ENCODE results near the gene CDT1. TPM values are rescaled to one million over a fixed set of nuclear protein-coding genes. Genes with fewer than 3 reads are reported as not detected.

Gene CDT1
- total RNA-seq, 1 donor from 2014 or later = 10.8 TPM

GRCh38 chr16:88814144-88814502, 10.5 kb downstream of the CDT1 start:
- intact Hi-C loops (cut with DNase I) = no loop called here
- Histone ChIP-seq H3K4me1 (peaks cover 37% of the 10 kb centered on the region), H3K27me3 (no peaks in the 10 kb centered on the region), H3K36me3 (peaks cover 0 to 7% of the 10 kb centered on the region in 2 donors), H3K27ac (no peak overlapping the region), H3K4me3 (no peak overlapping the region), H3K9me3 (no peaks in the 10 kb centered on the region)
- no peak for DNase-seq (ENCODE audit: extremely low spot score in 2 of 2)
- no peak for TF ChIP-seq POLR2AphosphoS5 (IDR thresholded peaks at IDR 0.05; ENCODE audit: insufficient read depth in 1 of 2, low read depth in 1 of 2)
- TF ChIP-seq, protein P1, sequence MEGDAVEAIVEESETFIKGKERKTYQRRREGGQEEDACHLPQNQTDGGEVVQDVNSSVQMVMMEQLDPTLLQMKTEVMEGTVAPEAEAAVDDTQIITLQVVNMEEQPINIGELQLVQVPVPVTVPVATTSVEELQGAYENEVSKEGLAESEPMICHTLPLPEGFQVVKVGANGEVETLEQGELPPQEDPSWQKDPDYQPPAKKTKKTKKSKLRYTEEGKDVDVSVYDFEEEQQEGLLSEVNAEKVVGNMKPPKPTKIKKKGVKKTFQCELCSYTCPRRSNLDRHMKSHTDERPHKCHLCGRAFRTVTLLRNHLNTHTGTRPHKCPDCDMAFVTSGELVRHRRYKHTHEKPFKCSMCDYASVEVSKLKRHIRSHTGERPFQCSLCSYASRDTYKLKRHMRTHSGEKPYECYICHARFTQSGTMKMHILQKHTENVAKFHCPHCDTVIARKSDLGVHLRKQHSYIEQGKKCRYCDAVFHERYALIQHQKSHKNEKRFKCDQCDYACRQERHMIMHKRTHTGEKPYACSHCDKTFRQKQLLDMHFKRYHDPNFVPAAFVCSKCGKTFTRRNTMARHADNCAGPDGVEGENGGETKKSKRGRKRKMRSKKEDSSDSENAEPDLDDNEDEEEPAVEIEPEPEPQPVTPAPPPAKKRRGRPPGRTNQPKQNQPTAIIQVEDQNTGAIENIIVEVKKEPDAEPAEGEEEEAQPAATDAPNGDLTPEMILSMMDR (IDR thresholded peaks at IDR 0.05) = no peak
- no peak for TF ChIP-seq POLR2A (IDR thresholded peaks at IDR 0.05)

GRCh38 chr16:88815227-88815626, 11.6 kb downstream of the CDT1 start:
- intact Hi-C loops (cut with DNase I) = loop anchor here (5.0 kb wide), 1 partner anchor 37 kb away; no protein-coding TSS in a partner anchor
- no peaks in the 10 kb centered on the region for H3K27me3 ChIP-seq
- H3K36me3 ChIP-seq = no peaks in the 10 kb centered on the region
- H3K9me3 ChIP-seq = no peaks in the 10 kb centered on the region
- no peak overlapping the region for H3K27ac ChIP-seq
- H3K4me1 ChIP-seq = peaks cover 26% of the 10 kb centered on the region
- TF ChIP-seq POLR2AphosphoS5 (IDR thresholded peaks at IDR 0.05; ENCODE audit: insufficient read depth in 1 of 2, low read depth in 1 of 2) (no peak), POLR2A (IDR thresholded peaks at IDR 0.05) (no peak)
- TF ChIP-seq, protein P1 (IDR thresholded peaks at IDR 0.05) = no peak
- H3K4me3 ChIP-seq = no peak overlapping the region
- no peak for DNase-seq (ENCODE audit: extremely low spot score in 2 of 2)

GRCh38 chr16:88815901-88816589, 12.5 kb downstream of the CDT1 start:
- intact Hi-C loops (cut with DNase I) = loop anchor here (5.0 kb wide), 1 partner anchor 36 kb away; no protein-coding TSS in a partner anchor
- TF ChIP-seq POLR2AphosphoS5 (IDR thresholded peaks at IDR 0.05; ENCODE audit: insufficient read depth in 1 of 2, low read depth in 1 of 2) = no peak
- TF ChIP-seq, protein P1 (IDR thresholded peaks at IDR 0.05) = peak; percentile 40 to 59 (median 44)
- no peak for TF ChIP-seq POLR2A (IDR thresholded peaks at IDR 0.05)
- no peak for DNase-seq (ENCODE audit: extremely low spot score in 2 of 2)
- Histone ChIP-seq H3K4me3 (no peak overlapping the region), H3K36me3 (no peaks in the 10 kb centered on the region), H3K4me1 (peaks cover 18% of the 10 kb centered on the region), H3K27ac (no peak overlapping the region), H3K9me3 (no peaks in the 10 kb centered on the region), H3K27me3 (no peaks in the 10 kb centered on the region)

DNA sequence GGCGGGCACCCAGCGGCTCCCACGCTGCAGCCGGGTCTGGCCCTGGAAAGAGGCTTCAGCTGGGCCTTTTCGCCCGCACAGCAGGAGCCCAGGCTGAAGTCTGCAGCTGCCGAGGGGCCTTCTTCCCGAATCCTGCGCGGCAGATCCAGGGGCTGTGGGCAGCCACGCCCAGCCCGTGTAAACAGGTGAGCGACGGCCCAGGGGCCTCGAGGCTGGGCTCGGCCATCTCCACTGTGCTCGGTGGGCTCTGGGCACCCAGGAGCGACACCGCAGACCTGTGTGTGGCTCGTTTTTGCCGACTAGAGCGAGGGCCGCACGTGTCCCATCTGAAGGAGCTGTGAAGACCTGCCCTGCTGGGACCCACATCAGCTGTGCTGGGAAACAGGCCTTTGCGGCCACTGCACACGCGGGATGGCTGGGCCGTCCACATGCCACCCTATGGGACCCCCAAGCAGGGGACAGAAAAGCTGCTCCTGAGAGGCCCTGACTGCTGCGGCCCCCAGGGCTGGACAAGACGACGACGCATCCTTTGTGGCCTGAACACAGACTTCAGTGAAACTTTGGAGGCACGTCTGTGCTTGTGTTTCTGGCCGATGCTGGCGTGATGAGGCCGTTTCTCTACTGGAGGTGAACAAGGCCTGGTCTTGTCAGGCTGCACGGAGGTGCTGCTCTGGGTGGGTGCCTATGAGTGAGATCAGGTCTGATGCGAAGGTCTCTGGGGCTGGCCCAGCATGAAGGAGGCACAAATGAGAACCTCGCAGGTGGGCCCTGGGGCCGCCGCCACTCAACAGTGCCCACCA, 13.3 kb downstream of the CDT1 start:
- no peak overlapping the region for H3K27ac ChIP-seq
- intact Hi-C loops (cut with DNase I) = loop anchor here (5.0 kb wide), 1 partner anchor 35 kb away; no protein-coding TSS in a partner anchor
- H3K4me1 ChIP-seq = peaks cover 15% of the 10 kb centered on the region
- no peak for DNase-seq (ENCODE audit: extremely low spot score in 2 of 2)
- H3K4me3 ChIP-seq = no peak overlapping the region
- H3K36me3 ChIP-seq = peaks cover 0 to 3% of the 10 kb centered on the region in 2 donors
- no peaks in the 10 kb centered on the region for H3K27me3 ChIP-seq
- no peaks in the 10 kb centered on the region for H3K9me3 ChIP-seq
- TF ChIP-seq, protein P1 (IDR thresholded peaks at IDR 0.05) = no peak
- TF ChIP-seq POLR2AphosphoS5 (IDR thresholded peaks at IDR 0.05; ENCODE audit: insufficient read depth in 1 of 2, low read depth in 1 of 2) = peak in 1 of 2 donors; percentile 26

Data from vagina (tissue), 2 donors.